Thoracic aorta (tissue), 2 donors: ENCODE measurements around the gene INTU. TPM values are rescaled to one million over a fixed set of nuclear protein-coding genes. Genes with fewer than 3 reads are reported as not detected.

ENCODE experiments used
- ATAC-seq: fragments of 150-250 bp; one replicate; pipeline ENCODE4 v1.8.0; 2017; ENCODE audit warnings: low read depth; ENCODE audit not compliant: insufficient number of reproducible peaks, low FRiP score
- DNase-seq: peaks from one replicate; pipeline ENCODE4 v3.0.0-alpha.2; 2020; ENCODE audit warnings: low spot score
- H3K27ac ChIP-seq, 2 donors: fragments of 200-600 bp; sonication (generic); 1 replicate in 1 of 2; 2 replicates in 1 of 2; pipeline ENCODE4 v1.5.1; 2016; ENCODE audit warnings: mild to moderate bottlenecking in 2 of 2, moderate library complexity in 2 of 2
- H3K27me3 ChIP-seq: fragments of 200-600 bp; sonication (generic); replicated peaks from 2 replicates; pipeline ENCODE4 v1.6.0; 2016; ENCODE audit warnings: mild to moderate bottlenecking; ENCODE audit not compliant: insufficient read depth
- H3K36me3 ChIP-seq: fragments of 200-600 bp; sonication (generic); one replicate; pipeline ENCODE4 v1.5.1; 2016
- H3K4me1 ChIP-seq, 2 donors: fragments of 200-600 bp; sonication (generic); 1 replicate in 1 of 2; 2 replicates in 1 of 2; pipeline versions ENCODE4 v1.5.1 to v1.6.0; 2016; ENCODE audit warnings: low read depth in 2 of 2, mild to moderate bottlenecking in 1 of 2; ENCODE audit not compliant: control insufficient read depth in 1 of 2
- H3K4me3 ChIP-seq: fragments of 200-600 bp; sonication (generic); 2 replicates; pipeline ENCODE4 v1.5.1; 2016; ENCODE audit warnings: mild to moderate bottlenecking
- H3K9me3 ChIP-seq: fragments of 200-600 bp; sonication (generic); 2 replicates; pipeline ENCODE4 v1.5.1; 2016
- CTCF ChIP-seq: fragments of 200-600 bp; sonication (generic); IDR thresholded peaks from one replicate; pipeline ENCODE4 v1.5.1; 2019; ENCODE audit warnings: antibody characterized with exemption
- total RNA-seq, 2 donors: library from RNA; depleted of rRNA; stranded (reverse); fragments of >200 nt; gene quantifications; one replicate each; pipeline versions ENCODE4 v1.1.0 to v1.2.3, GENCODE V29; 2016

The INTU gene
- total RNA-seq, 2 donors from 2014 or later, result 11.0 to 16.6 TPM

DNA sequence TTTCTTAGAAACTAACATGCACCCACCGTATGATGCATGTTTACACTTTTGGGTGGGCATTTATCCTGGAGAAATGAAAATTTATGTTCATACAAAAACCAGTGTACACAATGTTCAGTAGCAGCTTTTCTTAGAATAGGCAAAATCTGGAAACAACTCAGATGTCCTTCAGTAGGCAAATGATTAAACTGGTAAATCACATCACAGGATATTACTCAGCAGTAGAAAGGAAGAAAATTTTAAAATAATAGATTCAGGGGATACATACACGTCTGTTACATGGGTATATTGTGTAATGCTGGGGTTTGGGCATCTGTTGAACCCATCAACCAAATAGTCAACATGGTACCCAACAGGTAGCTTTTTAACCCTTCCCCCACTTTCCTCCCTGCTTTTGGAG, 124.1 kb downstream of the INTU start:
- no peak for DNase-seq
- Histone ChIP-seq H3K27ac (no peak overlapping the region), H3K27me3 (no peaks in the 10 kb centered on the region), H3K9me3 (no peaks in the 10 kb centered on the region), H3K4me1 (no peaks in the 10 kb centered on the region), H3K36me3 (no peaks in the 10 kb centered on the region), H3K4me3 (no peak overlapping the region)
- no peak for ATAC-seq
- no peak for TF ChIP-seq CTCF

DNA sequence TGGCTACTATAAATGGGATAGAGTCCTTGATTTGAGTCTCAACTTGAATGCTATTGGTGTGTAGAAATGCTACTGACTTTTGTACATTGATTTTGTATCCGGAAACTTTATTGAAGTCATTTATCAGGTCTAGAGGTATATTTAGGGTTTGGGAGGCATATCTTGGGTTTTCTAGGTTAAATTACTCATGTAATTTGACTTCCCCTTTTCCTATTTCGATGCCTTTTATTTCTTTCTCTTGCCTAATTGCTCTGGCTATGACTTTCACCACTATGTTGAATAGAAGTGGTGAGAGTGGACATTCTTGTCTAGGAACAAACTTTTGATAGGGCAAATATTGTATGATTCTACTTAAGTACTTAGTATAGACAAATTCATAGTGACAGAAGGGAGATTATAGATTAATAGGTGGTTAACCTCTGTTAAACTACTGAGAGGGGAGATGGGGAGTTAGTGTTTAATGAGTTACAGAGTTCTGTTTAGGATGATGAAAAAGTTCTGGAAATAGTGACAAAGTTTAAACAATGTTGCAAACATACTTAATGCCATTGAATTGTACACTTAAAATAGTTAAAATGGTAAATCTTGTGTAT, 126.6 kb downstream of the INTU start:
- TF ChIP-seq CTCF, result no peak
- Histone ChIP-seq H3K4me1 (no peaks in the 10 kb centered on the region), H3K36me3 (no peaks in the 10 kb centered on the region), H3K27ac (no peak overlapping the region), H3K27me3 (no peaks in the 10 kb centered on the region), H3K9me3 (no peaks in the 10 kb centered on the region), H3K4me3 (no peak overlapping the region)
- DNase-seq, result no peak
- no peak for ATAC-seq

DNA sequence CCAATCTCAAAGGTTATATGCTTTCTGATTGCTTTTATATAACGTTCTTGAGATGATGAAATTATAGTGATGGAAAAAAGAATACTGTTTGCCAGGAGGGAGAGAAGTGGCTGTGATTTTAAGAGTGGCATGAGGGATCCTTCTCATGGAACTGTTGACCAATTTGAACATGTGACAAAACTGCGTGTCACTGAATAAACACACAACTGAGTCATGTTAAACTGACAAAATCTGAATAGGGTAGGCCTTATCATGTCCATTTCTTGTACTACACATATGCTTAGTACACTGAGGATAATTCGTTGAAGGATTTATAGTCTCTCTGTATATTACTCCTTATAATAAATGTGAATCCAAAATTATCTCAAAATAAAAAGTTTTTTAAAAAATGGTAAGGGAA, 127.1 kb downstream of the INTU start:
- TF ChIP-seq CTCF, result no peak
- Histone ChIP-seq H3K36me3 (no peaks in the 10 kb centered on the region), H3K27ac (no peak overlapping the region), H3K4me1 (no peaks in the 10 kb centered on the region), H3K9me3 (no peaks in the 10 kb centered on the region), H3K4me3 (no peak overlapping the region), H3K27me3 (no peaks in the 10 kb centered on the region)
- DNase-seq (no peak), ATAC-seq (no peak)

DNA sequence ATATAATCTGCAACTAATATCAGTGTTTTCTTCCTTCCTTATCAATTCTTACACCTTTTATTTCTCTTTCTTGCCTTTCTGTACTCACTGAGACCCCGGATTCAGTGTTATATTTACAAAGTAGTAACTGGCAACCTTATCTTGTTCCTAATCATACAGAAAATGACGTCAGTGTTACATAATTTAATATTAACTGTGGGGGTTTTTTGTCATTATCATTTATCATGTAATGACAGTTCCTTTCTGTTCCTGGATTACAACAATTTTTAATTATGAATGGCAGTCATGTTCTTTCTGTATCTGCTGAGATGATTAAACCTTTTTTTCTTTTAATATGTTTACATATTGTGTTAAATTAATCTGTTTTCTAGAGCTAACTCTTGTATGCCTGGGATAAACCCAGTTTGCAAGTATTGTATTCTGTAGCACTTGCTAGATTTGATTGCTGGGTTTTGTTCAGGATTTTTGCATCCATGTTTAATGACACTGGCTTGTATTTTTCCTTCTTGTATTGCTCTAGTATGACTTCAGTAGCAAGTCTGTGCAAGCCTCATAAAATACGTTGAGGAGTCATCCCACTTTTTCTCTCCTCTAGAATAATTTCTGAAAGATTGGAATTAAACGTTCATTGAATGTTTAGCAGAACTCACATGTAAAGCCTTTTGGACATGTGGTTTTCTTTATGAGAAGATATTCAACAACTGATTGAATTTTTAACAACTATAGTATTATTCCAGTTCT, 138.9 kb downstream of the INTU start:
- ATAC-seq (no peak), DNase-seq (no peak)
- no peak for TF ChIP-seq CTCF
- no peaks in the 10 kb centered on the region for H3K4me1 ChIP-seq
- no peaks in the 10 kb centered on the region for H3K27me3 ChIP-seq
- H3K4me3 ChIP-seq, result no peak overlapping the region
- H3K9me3 ChIP-seq, result no peaks in the 10 kb centered on the region
- no peak overlapping the region for H3K27ac ChIP-seq
- H3K36me3 ChIP-seq, result no peaks in the 10 kb centered on the region

GRCh38 chr4:127772769-127773671, 140.3 kb downstream of the INTU start:
- no peak for DNase-seq
- Histone ChIP-seq H3K27ac (no peak overlapping the region), H3K27me3 (no peaks in the 10 kb centered on the region), H3K9me3 (no peaks in the 10 kb centered on the region), H3K4me1 (no peaks in the 10 kb centered on the region), H3K4me3 (no peak overlapping the region), H3K36me3 (no peaks in the 10 kb centered on the region)
- no peak for TF ChIP-seq CTCF
- ATAC-seq, result no peak
